Ovary (tissue), 3 donors: Measurements from ENCODE around the gene MNAT1.

Source experiments
- EP300 ChIP-seq: sonication (generic); formaldehyde crosslinking; IDR thresholded peaks from one replicate; pipeline ENCODE4 v1.6.1; 2017; ENCODE audit warnings: antibody characterized with exemption
- TF ChIP-seq, protein P1 (sequence below), 3 donors: fragments of 450-650 bp in 2 of 3; fragments of 200-600 bp in 1 of 3; IDR thresholded peaks; one replicate each; pipeline versions ENCODE4 v1.5.1 to v1.8.0; 2016 to 2022; ENCODE audit warnings: antibody characterized with exemption in 3 of 3, mild to moderate bottlenecking in 1 of 3
- donor health status: DM: no; HTN: no; CAD: no.

- TF ChIP-seq, protein P1, sequence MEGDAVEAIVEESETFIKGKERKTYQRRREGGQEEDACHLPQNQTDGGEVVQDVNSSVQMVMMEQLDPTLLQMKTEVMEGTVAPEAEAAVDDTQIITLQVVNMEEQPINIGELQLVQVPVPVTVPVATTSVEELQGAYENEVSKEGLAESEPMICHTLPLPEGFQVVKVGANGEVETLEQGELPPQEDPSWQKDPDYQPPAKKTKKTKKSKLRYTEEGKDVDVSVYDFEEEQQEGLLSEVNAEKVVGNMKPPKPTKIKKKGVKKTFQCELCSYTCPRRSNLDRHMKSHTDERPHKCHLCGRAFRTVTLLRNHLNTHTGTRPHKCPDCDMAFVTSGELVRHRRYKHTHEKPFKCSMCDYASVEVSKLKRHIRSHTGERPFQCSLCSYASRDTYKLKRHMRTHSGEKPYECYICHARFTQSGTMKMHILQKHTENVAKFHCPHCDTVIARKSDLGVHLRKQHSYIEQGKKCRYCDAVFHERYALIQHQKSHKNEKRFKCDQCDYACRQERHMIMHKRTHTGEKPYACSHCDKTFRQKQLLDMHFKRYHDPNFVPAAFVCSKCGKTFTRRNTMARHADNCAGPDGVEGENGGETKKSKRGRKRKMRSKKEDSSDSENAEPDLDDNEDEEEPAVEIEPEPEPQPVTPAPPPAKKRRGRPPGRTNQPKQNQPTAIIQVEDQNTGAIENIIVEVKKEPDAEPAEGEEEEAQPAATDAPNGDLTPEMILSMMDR (IDR thresholded peaks at IDR 0.05), result no peak
- TF ChIP-seq EP300, result no peak
Measured at GRCh38 chr14:60943637-60944032, 209.1 kb downstream of the MNAT1 start.
